ENCODE data around the gene CCDC61. TPM values are rescaled to one million over a fixed set of nuclear protein-coding genes. Genes with fewer than 3 reads are reported as not detected.
A peak's percentile ranks its signal among the peaks of the same experiment; 100 is the strongest.

The CCDC61 gene
- total RNA-seq, 2 experiments from 2014 or later = 4.9 to 6.6 TPM

DNA sequence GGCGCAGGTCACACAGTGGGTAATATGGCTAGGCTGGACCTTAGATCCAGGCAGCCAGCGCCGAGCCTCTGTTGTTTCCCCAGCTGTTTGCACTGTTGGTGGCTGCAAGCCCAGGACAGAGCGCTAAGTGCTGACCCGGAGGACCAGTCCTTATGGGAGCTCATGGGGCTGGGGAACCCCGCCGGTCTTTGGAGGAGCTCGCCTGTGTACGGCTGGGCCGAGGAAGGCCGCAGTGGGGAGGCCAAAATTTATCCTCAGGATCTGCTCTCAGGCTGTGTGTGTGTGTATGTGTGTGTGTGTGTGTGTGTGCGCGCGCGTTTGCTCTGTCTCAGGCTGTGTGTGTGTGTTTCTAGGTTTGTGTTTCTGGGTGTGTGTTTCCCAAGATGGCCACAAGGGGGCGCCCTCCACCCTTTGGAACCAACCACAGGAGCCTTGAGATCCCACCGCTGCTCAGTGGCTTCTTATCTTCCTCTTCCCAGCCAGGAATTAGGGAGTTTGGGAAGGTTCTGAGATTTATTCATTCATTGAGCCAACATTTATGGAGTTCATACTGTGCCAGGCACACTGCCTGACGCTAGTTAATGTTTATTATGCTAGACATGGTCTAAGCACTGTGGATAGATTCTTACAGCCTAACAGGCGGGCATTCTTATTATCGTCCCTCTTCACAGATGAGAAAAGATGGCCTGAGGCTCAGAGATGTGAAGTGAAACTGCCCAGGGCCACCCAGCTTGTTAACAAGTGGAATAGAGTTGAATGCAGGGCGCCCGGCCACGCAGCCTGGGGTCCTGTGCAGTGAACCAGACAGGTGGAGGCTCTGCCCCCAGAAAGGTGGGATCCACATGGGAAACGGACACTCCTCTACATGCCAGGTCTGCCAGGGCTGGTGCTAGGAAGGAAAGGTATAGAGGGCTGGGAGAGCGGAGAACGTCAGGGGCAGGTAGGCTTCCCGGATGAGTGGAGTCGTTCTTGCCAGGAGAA is 14.6 kb downstream of the CCDC61 start:
- H3K27ac Mint-ChIP-seq = no peak overlapping the region
- ChIA-PET POLR2A (no interaction called here), CTCF (interaction anchor here (1.2 kb wide), 1 partner anchor 17 kb away, joined by 4 read pairs; no protein-coding TSS in a partner anchor)
- no peak overlapping the region for H3K27ac ChIP-seq (ENCODE audit: low read depth in 1 of 2, low read length in 2 of 2)
- H3K27me3 ChIP-seq (ENCODE audit: control insufficient read depth in 1 of 2, insufficient read depth in 2 of 2, low read length in 2 of 2) = peaks cover 4 to 5% of the 10 kb centered on the region in 2 experiments
- intact Hi-C loops (cut with DNase I, micrococcal nuclease) = loop anchor here in 1 of 2 experiments (10.0 kb wide), 1 partner anchor 235 kb away; no protein-coding TSS in a partner anchor
- H3K4me3 Mint-ChIP-seq = no peak overlapping the region
- no peak overlapping the region for H3K4me3 ChIP-seq (ENCODE audit: low read length)
- H3K27me3 Mint-ChIP-seq = peaks cover 14% of the 10 kb centered on the region
- peaks cover 48% of the 10 kb centered on the region for H3K36me3 Mint-ChIP-seq (ENCODE audit: low read depth)
- H3K9me3 Mint-ChIP-seq = no peaks in the 10 kb centered on the region
- peak; percentile 41 to 84 (median 59) for DNase-seq
- TF ChIP-seq, protein P1, sequence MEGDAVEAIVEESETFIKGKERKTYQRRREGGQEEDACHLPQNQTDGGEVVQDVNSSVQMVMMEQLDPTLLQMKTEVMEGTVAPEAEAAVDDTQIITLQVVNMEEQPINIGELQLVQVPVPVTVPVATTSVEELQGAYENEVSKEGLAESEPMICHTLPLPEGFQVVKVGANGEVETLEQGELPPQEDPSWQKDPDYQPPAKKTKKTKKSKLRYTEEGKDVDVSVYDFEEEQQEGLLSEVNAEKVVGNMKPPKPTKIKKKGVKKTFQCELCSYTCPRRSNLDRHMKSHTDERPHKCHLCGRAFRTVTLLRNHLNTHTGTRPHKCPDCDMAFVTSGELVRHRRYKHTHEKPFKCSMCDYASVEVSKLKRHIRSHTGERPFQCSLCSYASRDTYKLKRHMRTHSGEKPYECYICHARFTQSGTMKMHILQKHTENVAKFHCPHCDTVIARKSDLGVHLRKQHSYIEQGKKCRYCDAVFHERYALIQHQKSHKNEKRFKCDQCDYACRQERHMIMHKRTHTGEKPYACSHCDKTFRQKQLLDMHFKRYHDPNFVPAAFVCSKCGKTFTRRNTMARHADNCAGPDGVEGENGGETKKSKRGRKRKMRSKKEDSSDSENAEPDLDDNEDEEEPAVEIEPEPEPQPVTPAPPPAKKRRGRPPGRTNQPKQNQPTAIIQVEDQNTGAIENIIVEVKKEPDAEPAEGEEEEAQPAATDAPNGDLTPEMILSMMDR (IDR thresholded peaks at IDR 0.05) = peak; percentile 83
- H3K36me3 ChIP-seq (ENCODE audit: insufficient read depth, low read length) = peaks cover 14% of the 10 kb centered on the region
- peaks cover 9% of the 10 kb centered on the region for H3K4me1 ChIP-seq (ENCODE audit: insufficient read depth, low read length)
- ATAC-seq (ENCODE audit: poor library complexity) = peak; percentile 71
- H3K9me3 ChIP-seq (ENCODE audit: control insufficient read depth in 1 of 2, insufficient read depth in 1 of 2, low read length in 2 of 2) = no peaks in the 10 kb centered on the region
- peaks cover 6% of the 10 kb centered on the region for H3K4me1 Mint-ChIP-seq (ENCODE audit: low read depth)

DNA sequence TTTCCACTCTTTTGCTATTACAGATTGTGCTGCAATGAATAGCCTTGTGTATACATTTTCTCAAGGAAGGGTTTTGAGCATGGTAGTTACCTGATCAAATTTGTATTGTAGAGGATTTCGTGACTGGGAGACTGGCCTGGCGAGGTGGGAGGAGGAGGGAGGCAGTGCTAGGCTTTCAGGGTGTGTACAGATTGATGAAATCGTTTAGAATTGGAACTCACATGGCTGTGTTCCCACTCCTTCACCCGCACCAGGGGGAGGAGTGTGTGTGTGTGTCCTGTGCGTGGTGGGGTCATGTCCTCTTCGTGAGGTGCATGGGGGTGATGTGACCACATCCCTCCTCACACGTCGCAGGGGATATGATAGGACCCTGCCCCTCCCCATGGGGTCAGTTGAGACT is 19.3 kb downstream of the CCDC61 start:
- H3K4me3 ChIP-seq (ENCODE audit: low read length) = no peak overlapping the region
- no peak overlapping the region for H3K27ac ChIP-seq (ENCODE audit: low read depth in 1 of 2, low read length in 2 of 2)
- ATAC-seq (ENCODE audit: poor library complexity) (no peak), DNase-seq (no peak)
- no peaks in the 10 kb centered on the region for H3K9me3 ChIP-seq (ENCODE audit: control insufficient read depth in 1 of 2, insufficient read depth in 1 of 2, low read length in 2 of 2)
- Mint-ChIP-seq H3K4me3 (peak overlapping the region; percentile 55), H3K27ac (no peak overlapping the region), H3K9me3 (no peaks in the 10 kb centered on the region), H3K27me3 (peaks cover 14% of the 10 kb centered on the region), H3K36me3 (ENCODE audit: low read depth) (peaks cover 17% of the 10 kb centered on the region), H3K4me1 (ENCODE audit: low read depth) (peaks cover 21% of the 10 kb centered on the region)
- TF ChIP-seq, protein P1 (IDR thresholded peaks at IDR 0.05) = no peak
- H3K4me1 ChIP-seq (ENCODE audit: insufficient read depth, low read length) = peaks cover 27% of the 10 kb centered on the region
- intact Hi-C loops (cut with DNase I, micrococcal nuclease) = loop anchor here in 1 of 2 experiments (10.0 kb wide), 1 partner anchor 240 kb away; no protein-coding TSS in a partner anchor
- CTCF ChIA-PET = no interaction called here
- POLR2A ChIA-PET = no interaction called here
- peaks cover 3% of the 10 kb centered on the region for H3K36me3 ChIP-seq (ENCODE audit: insufficient read depth, low read length)
- peaks cover 7 to 8% of the 10 kb centered on the region in 2 experiments for H3K27me3 ChIP-seq (ENCODE audit: control insufficient read depth in 1 of 2, insufficient read depth in 2 of 2, low read length in 2 of 2)

DNA sequence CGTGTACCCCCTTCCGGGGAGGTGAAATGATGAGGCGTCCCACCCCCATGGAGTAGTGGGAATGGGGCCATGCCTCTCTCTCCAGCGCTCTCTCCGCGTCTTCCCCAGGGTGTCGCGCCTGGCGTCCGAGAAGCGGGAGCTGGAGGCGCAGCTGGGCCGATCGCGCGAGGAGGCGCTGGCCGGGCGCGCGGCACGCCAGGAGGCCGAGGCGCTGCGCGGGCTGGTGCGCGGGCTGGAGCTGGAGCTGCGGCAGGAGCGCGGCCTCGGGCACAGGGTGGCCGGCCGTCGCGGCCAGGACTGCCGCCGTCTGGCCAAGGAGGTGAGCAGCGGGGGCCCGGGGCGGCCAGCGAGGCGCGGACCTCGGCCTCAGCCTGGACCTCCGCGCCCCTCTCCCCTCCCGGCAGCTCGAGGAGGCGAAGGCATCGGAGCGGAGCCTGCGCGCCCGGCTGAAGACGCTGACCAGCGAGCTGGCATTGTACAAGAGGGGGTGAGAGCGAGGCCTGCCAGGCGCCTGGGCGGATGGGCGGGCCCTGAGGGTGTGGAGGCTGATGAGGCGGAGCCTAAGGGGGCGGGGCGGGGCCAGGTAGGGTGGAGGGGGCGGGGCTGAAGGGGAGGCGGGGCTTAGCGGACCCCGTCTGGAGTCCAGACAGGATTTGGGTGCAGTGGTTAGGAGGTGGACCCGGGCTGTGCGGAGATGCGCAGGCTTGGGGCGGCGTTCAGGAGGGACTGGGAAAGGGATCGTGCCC is 19.8 kb downstream of the CCDC61 start:
- no peak overlapping the region for H3K27ac Mint-ChIP-seq

More for the DNA sequence above, 19.8 kb downstream of the CCDC61 start:
- DNase-seq = peak; percentile 58 to 82 (median 62)
- ChIA-PET POLR2A (no interaction called here), CTCF (no interaction called here)
- Mint-ChIP-seq H3K9me3 (no peaks in the 10 kb centered on the region), H3K4me1 (ENCODE audit: low read depth) (peaks cover 21% of the 10 kb centered on the region), H3K27me3 (peaks cover 10% of the 10 kb centered on the region), H3K36me3 (ENCODE audit: low read depth) (peaks cover 11% of the 10 kb centered on the region), H3K4me3 (peak overlapping the region; percentile 80)
- H3K27me3 ChIP-seq (ENCODE audit: control insufficient read depth in 1 of 2, insufficient read depth in 2 of 2, low read length in 2 of 2) = peaks cover 7 to 8% of the 10 kb centered on the region in 2 experiments
- no peaks in the 10 kb centered on the region for H3K9me3 ChIP-seq (ENCODE audit: control insufficient read depth in 1 of 2, insufficient read depth in 1 of 2, low read length in 2 of 2)
- peaks cover 23% of the 10 kb centered on the region for H3K4me1 ChIP-seq (ENCODE audit: insufficient read depth, low read length)
- H3K27ac ChIP-seq (ENCODE audit: low read depth in 1 of 2, low read length in 2 of 2) = no peak overlapping the region
- intact Hi-C loops (cut with DNase I, micrococcal nuclease) = loop anchor here (5.0 to 10.0 kb wide), 3 partner anchors 198 to 243 kb away; partner anchors contain the start of gene RSPH6A (in 1 of the 2)
- ATAC-seq (ENCODE audit: poor library complexity) = peak; percentile 77
- TF ChIP-seq, protein P1 (IDR thresholded peaks at IDR 0.05) = no peak
- peaks cover 3% of the 10 kb centered on the region for H3K36me3 ChIP-seq (ENCODE audit: insufficient read depth, low read length)
- peak overlapping the region; percentile 85 for H3K4me3 ChIP-seq (ENCODE audit: low read length)
